WTC11 (cell line): ENCODE measurements around the gene PCBP3. TPM values are rescaled to one million over a fixed set of nuclear protein-coding genes. Genes with fewer than 3 reads are reported as not detected.

Experiments used
- ATAC-seq: fragments of 200-7000 bp; cut with Tn5 transposase; 2 replicates; pipeline ENCODE4 v1.10.0; 2021; ENCODE audit warnings: mild to moderate bottlenecking, moderate library complexity
- CTCF ChIA-PET: fragments of 300-600 bp; sonication (Branson Sonifier 250); formaldehyde crosslinking; loops from one replicate; lab custom pipeline; 2021; ENCODE audit warnings: antibody characterized with exemption; lab: Charles Lee
- POLR2A ChIA-PET: fragments of 350-600 bp; sonication (Branson Sonifier 250); formaldehyde crosslinking; loops from one replicate; lab custom pipeline; 2021; ENCODE audit warnings: antibody characterized with exemption; lab: Charles Lee
- DNase-seq: peaks from one replicate; pipeline ENCODE4 v3.0.0; 2021; ENCODE audit warnings: low spot score
- H3K27ac Mint-ChIP-seq: 2 replicates; pipeline ENCODE4 v1.8.0; 2021; ENCODE audit warnings: mixed read lengths
- H3K27me3 Mint-ChIP-seq: 2 replicates; pipeline ENCODE4 v1.8.0; 2021; ENCODE audit warnings: low read depth, mild to moderate bottlenecking, moderate library complexity, mixed read lengths
- H3K36me3 Mint-ChIP-seq: 2 replicates; pipeline ENCODE4 v1.8.0; 2021; ENCODE audit warnings: mixed read lengths
- H3K4me1 Mint-ChIP-seq: 2 replicates; pipeline ENCODE4 v1.8.0; 2022; ENCODE audit warnings: mixed read lengths
- H3K4me3 Mint-ChIP-seq: 2 replicates; pipeline ENCODE4 v1.8.0; 2021; ENCODE audit warnings: mild to moderate bottlenecking, moderate library complexity, mixed read lengths
- H3K9me3 Mint-ChIP-seq: 2 replicates; pipeline ENCODE4 v1.8.0; 2021; ENCODE audit warnings: mixed read lengths
- AFF4 ChIP-seq: sonication (generic); formaldehyde crosslinking; IDR thresholded peaks from 2 replicates; pipeline ENCODE4 v1.8.1; 2023; ENCODE audit warnings: mild to moderate bottlenecking, missing genetic modification reagents, borderline replicate concordance
- CDX4 ChIP-seq: fragments of 250-450 bp; sonication (Bioruptor Pico); IDR thresholded peaks from 2 replicates; pipeline ENCODE4 v1.9.0; 2021; ENCODE audit warnings: moderate library complexity, mild to moderate bottlenecking, inconsistent platforms, borderline replicate concordance
- CREB1 ChIP-seq: sonication (generic); formaldehyde crosslinking; IDR thresholded peaks from 2 replicates; pipeline ENCODE4 v1.8.0; 2023; ENCODE audit warnings: mild to moderate bottlenecking, missing genetic modification reagents
- E2F1 ChIP-seq: sonication (generic); formaldehyde crosslinking; IDR thresholded peaks from 2 replicates; pipeline ENCODE4 v1.8.0; 2022; ENCODE audit warnings: mild to moderate bottlenecking, missing genetic modification reagents
- E2F4 ChIP-seq: sonication (generic); formaldehyde crosslinking; IDR thresholded peaks from 2 replicates; pipeline ENCODE4 v1.8.1; 2022; ENCODE audit warnings: low read depth, mild to moderate bottlenecking, moderate library complexity, missing genetic modification reagents, borderline replicate concordance
- ERG ChIP-seq: fragments of 250-450 bp; sonication (Bioruptor Pico); IDR thresholded peaks from 2 replicates; pipeline ENCODE4 v1.8.0; 2021; ENCODE audit warnings: mild to moderate bottlenecking
- FOXJ3 ChIP-seq: sonication (generic); formaldehyde crosslinking; IDR thresholded peaks from 2 replicates; pipeline ENCODE4 v1.9.0; 2021; ENCODE audit warnings: missing genetic modification reagents, mild to moderate bottlenecking, borderline replicate concordance
- FOXP1 ChIP-seq: sonication (generic); formaldehyde crosslinking; IDR thresholded peaks from 2 replicates; pipeline ENCODE4 v1.8.0; 2022; ENCODE audit warnings: missing genetic modification reagents, mild to moderate bottlenecking, moderate library complexity, borderline replicate concordance
- GABPB1 ChIP-seq: sonication (generic); formaldehyde crosslinking; IDR thresholded peaks from 2 replicates; pipeline ENCODE4 v1.8.1; 2023; ENCODE audit warnings: mild to moderate bottlenecking, missing genetic modification reagents
- GTF2I ChIP-seq: fragments of 250-450 bp; sonication (Bioruptor Pico); conservative IDR thresholded peaks from 2 replicates; pipeline ENCODE4 v1.4.0; 2021; ENCODE audit warnings: mild to moderate bottlenecking
- HMGXB4 ChIP-seq: sonication (generic); formaldehyde crosslinking; IDR thresholded peaks from 2 replicates; pipeline ENCODE4 v1.8.1; 2023; ENCODE audit warnings: mild to moderate bottlenecking, moderate library complexity, missing genetic modification reagents
- KAT7 ChIP-seq: sonication (generic); formaldehyde crosslinking; IDR thresholded peaks from 2 replicates; pipeline ENCODE4 v1.8.1; 2023; ENCODE audit warnings: missing genetic modification reagents, mild to moderate bottlenecking, borderline replicate concordance
- NFE2L1 ChIP-seq: sonication (generic); formaldehyde crosslinking; IDR thresholded peaks from 2 replicates; pipeline ENCODE4 v1.8.1; 2023; ENCODE audit warnings: missing genetic modification reagents
- NFYB ChIP-seq: sonication (generic); formaldehyde crosslinking; conservative IDR thresholded peaks from 2 replicates; pipeline ENCODE4 v1.8.0; 2022; ENCODE audit warnings: low read depth, missing genetic modification reagents
- NR1H2 ChIP-seq: sonication (generic); formaldehyde crosslinking; IDR thresholded peaks from 2 replicates; pipeline ENCODE4 v1.9.0; 2021; ENCODE audit warnings: mild to moderate bottlenecking, moderate library complexity, missing genetic modification reagents
- PRRX2 ChIP-seq: fragments of 250-450 bp; sonication (Bioruptor Pico); IDR thresholded peaks from 2 replicates; pipeline ENCODE4 v1.8.0; 2021; ENCODE audit warnings: mild to moderate bottlenecking
- RORB ChIP-seq: fragments of 250-450 bp; sonication (Bioruptor Pico); IDR thresholded peaks from 2 replicates; pipeline ENCODE4 v1.9.0; 2021; ENCODE audit warnings: mild to moderate bottlenecking
- SMAD4 ChIP-seq: sonication (generic); formaldehyde crosslinking; IDR thresholded peaks from 2 replicates; pipeline ENCODE4 v1.8.0; 2022; ENCODE audit warnings: mild to moderate bottlenecking, missing genetic modification reagents
- SOX15 ChIP-seq: fragments of 250-450 bp; sonication (Bioruptor Pico); IDR thresholded peaks from 2 replicates; pipeline ENCODE4 v1.9.0; 2021; ENCODE audit warnings: mild to moderate bottlenecking
- STAT6 ChIP-seq: sonication (generic); formaldehyde crosslinking; conservative IDR thresholded peaks from 2 replicates; pipeline ENCODE4 v1.8.1; 2023; ENCODE audit warnings: mild to moderate bottlenecking, low read depth, missing genetic modification reagents, moderate library complexity
- TCF7 ChIP-seq: sonication (generic); formaldehyde crosslinking; IDR thresholded peaks from 2 replicates; pipeline ENCODE4 v1.8.0; 2022; ENCODE audit warnings: mild to moderate bottlenecking, low read depth, missing genetic modification reagents, moderate library complexity
- ZMAT4 ChIP-seq: fragments of 250-450 bp; sonication (Bioruptor Pico); IDR thresholded peaks from 2 replicates; pipeline ENCODE4 v1.9.0; 2021; ENCODE audit warnings: mild to moderate bottlenecking
- ZNF121 ChIP-seq: sonication (generic); formaldehyde crosslinking; IDR thresholded peaks from 2 replicates; pipeline ENCODE4 v1.8.0; 2023; ENCODE audit warnings: missing genetic modification reagents
- ZNF219 ChIP-seq: sonication (generic); formaldehyde crosslinking; IDR thresholded peaks from 2 replicates; pipeline ENCODE4 v1.8.0; 2023; ENCODE audit warnings: missing genetic modification reagents, mild to moderate bottlenecking, borderline replicate concordance
- total RNA-seq: library from RNA; stranded (reverse); gene quantifications from 3 replicates; pipeline ENCODE4 v1.2.3, GENCODE V29; 2021

The PCBP3 gene
- total RNA-seq, 1 experiment from 2014 or later, result 8.5 TPM

- Mint-ChIP-seq H3K27ac (no peak overlapping the region), H3K36me3 (0 out of 2 replicates have a peak, but pooled peaks cover 3% of the 10 kb centered on the region), H3K4me1 (no peaks in the 10 kb centered on the region), H3K27me3 (peaks cover 2% of the 10 kb centered on the region; the same call in 1 of the 2 replicates), H3K9me3 (peaks cover 20% of the 10 kb centered on the region), H3K4me3 (no peak overlapping the region)
- ChIA-PET POLR2A (no interaction called here), CTCF (no interaction called here)
- ATAC-seq, result no peak
- no peak for DNase-seq
- TF ChIP-seq AFF4 (no peak), SOX15 (CRISPR knock-in tag) (no peak), PRRX2 (CRISPR knock-in tag) (no peak), ZNF121 (CRISPR knock-in tag) (no peak), NFE2L1 (no peak), NFYB (CRISPR knock-in tag) (no peak), ZMAT4 (CRISPR knock-in tag) (no peak), E2F1 (CRISPR knock-in tag) (no peak), CDX4 (CRISPR knock-in tag) (no peak), STAT6 (CRISPR knock-in tag) (no peak)
These were observed 135.2 kb downstream of the PCBP3 start for GRCh38 chr21:45778686-45779085.

- Mint-ChIP-seq H3K36me3 (0 out of 2 replicates have a peak, but pooled peaks cover 3% of the 10 kb centered on the region), H3K9me3 (peaks cover 17% of the 10 kb centered on the region), H3K27me3 (peaks cover 2% of the 10 kb centered on the region; the same call in 1 of the 2 replicates), H3K4me3 (no peak overlapping the region), H3K27ac (no peak overlapping the region), H3K4me1 (no peaks in the 10 kb centered on the region)
- ChIA-PET CTCF (no interaction called here), POLR2A (no interaction called here)
- DNase-seq, result no peak
- no peak for ATAC-seq
- TF ChIP-seq HMGXB4 (CRISPR knock-in tag), result no peak
- TF ChIP-seq RORB, result no peak
- no peak for TF ChIP-seq ZNF219
- no peak for TF ChIP-seq CREB1 (CRISPR knock-in tag)
- no peak for TF ChIP-seq NR1H2 (CRISPR knock-in tag)
- TF ChIP-seq TCF7 (CRISPR knock-in tag), result no peak
- TF ChIP-seq FOXP1 (CRISPR knock-in tag), result no peak
- TF ChIP-seq GABPB1 (CRISPR knock-in tag), result no peak
- no peak for TF ChIP-seq KAT7 (CRISPR knock-in tag)
- no peak for TF ChIP-seq E2F4 (CRISPR knock-in tag)
- no peak for TF ChIP-seq ERG
- TF ChIP-seq FOXJ3 (CRISPR knock-in tag), result no peak
- TF ChIP-seq GTF2I (CRISPR knock-in tag), result no peak
- no peak for TF ChIP-seq SMAD4 (CRISPR knock-in tag)
These were observed 135.7 kb downstream of the PCBP3 start for GRCh38 chr21:45779226-45779625.
